HepG2 (cell line): Measurements from ENCODE around the gene PDE4C.
A peak's percentile ranks its signal among the peaks of the same experiment; 100 is the strongest.

Experiments
- RNF2 ChIP-seq: fragments of 450-650 bp; conservative IDR thresholded peaks from 2 replicates; pipeline ENCODE4 v1.6.1; 2016; ENCODE audit warnings: low read depth
- TF ChIP-seq, protein P1 (sequence below): sonication (generic); formaldehyde crosslinking; IDR thresholded peaks from 2 replicates; pipeline ENCODE4 v1.4.0; 2020; ENCODE audit warnings: low read depth, missing genetic modification reagents
- TF ChIP-seq, protein P2 (sequence below): sonication (generic); formaldehyde crosslinking; IDR thresholded peaks from 2 replicates; pipeline ENCODE4 v1.5.0; 2020; ENCODE audit warnings: mild to moderate bottlenecking, missing genetic modification reagents, moderate library complexity
- TF ChIP-seq, protein P3 (sequence below): sonication (generic); formaldehyde crosslinking; IDR thresholded peaks from 2 replicates; pipeline ENCODE4 v1.5.0; 2020; ENCODE audit warnings: missing genetic modification reagents, mild to moderate bottlenecking, borderline replicate concordance
- TF ChIP-seq, protein P4 (sequence below): sonication (generic); formaldehyde crosslinking; conservative IDR thresholded peaks from 2 replicates; pipeline ENCODE4 v1.4.0; 2020; ENCODE audit warnings: missing genetic modification reagents

DNA sequence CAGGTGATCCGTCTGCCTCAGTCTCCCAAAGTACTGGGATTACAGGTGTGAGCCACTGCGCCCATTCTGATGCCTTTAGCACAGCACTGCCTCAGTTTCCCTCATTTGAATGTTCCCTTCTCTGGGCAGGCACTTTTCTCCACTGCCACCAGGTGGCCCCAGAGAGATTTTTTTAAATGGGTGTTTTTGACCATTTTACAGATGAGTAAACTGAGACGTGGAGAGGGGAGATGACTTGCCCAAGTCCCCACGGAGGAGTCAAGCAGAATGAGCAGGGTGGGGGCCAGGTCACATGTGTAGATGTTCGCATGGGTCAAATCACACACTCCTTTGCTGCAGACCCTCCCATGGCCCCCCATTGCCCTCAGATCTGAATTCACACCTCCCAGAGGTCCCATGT lies 3.2 kb upstream of the PDE4C start:
- TF ChIP-seq, protein P1, sequence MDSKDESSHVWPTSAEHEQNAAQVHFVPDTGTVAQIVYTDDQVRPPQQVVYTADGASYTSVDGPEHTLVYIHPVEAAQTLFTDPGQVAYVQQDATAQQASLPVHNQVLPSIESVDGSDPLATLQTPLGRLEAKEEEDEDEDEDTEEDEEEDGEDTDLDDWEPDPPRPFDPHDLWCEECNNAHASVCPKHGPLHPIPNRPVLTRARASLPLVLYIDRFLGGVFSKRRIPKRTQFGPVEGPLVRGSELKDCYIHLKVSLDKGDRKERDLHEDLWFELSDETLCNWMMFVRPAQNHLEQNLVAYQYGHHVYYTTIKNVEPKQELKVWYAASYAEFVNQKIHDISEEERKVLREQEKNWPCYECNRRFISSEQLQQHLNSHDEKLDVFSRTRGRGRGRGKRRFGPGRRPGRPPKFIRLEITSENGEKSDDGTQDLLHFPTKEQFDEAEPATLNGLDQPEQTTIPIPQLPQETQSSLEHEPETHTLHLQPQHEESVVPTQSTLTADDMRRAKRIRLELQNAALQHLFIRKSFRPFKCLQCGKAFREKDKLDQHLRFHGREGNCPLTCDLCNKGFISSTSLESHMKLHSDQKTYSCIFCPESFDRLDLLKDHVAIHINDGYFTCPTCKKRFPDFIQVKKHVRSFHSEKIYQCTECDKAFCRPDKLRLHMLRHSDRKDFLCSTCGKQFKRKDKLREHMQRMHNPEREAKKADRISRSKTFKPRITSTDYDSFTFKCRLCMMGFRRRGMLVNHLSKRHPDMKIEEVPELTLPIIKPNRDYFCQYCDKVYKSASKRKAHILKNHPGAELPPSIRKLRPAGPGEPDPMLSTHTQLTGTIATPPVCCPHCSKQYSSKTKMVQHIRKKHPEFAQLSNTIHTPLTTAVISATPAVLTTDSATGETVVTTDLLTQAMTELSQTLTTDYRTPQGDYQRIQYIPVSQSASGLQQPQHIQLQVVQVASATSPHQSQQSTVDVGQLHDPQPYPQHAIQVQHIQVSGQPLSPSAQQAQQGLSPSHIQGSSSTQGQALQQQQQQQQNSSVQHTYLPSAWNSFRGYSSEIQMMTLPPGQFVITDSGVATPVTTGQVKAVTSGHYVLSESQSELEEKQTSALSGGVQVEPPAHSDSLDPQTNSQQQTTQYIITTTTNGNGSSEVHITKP (CRISPR knock-in tag): no peak
- TF ChIP-seq RNF2: no peak
- TF ChIP-seq, protein P2, sequence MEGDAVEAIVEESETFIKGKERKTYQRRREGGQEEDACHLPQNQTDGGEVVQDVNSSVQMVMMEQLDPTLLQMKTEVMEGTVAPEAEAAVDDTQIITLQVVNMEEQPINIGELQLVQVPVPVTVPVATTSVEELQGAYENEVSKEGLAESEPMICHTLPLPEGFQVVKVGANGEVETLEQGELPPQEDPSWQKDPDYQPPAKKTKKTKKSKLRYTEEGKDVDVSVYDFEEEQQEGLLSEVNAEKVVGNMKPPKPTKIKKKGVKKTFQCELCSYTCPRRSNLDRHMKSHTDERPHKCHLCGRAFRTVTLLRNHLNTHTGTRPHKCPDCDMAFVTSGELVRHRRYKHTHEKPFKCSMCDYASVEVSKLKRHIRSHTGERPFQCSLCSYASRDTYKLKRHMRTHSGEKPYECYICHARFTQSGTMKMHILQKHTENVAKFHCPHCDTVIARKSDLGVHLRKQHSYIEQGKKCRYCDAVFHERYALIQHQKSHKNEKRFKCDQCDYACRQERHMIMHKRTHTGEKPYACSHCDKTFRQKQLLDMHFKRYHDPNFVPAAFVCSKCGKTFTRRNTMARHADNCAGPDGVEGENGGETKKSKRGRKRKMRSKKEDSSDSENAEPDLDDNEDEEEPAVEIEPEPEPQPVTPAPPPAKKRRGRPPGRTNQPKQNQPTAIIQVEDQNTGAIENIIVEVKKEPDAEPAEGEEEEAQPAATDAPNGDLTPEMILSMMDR (CRISPR knock-in tag): peak; percentile 29
- TF ChIP-seq, protein P3, sequence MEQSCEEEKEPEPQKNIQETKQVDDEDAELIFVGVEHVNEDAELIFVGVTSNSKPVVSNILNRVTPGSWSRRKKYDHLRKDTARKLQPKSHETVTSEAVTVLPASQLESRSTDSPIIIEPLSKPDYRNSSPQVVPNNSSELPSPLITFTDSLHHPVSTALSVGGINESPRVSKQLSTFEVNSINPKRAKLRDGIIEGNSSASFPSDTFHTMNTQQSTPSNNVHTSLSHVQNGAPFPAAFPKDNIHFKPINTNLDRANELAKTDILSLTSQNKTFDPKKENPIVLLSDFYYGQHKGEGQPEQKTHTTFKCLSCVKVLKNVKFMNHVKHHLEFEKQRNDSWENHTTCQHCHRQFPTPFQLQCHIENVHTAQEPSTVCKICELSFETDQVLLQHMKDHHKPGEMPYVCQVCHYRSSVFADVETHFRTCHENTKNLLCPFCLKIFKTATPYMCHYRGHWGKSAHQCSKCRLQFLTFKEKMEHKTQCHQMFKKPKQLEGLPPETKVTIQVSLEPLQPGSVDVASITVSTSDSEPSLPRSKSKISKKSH: no peak
- TF ChIP-seq, protein P4, sequence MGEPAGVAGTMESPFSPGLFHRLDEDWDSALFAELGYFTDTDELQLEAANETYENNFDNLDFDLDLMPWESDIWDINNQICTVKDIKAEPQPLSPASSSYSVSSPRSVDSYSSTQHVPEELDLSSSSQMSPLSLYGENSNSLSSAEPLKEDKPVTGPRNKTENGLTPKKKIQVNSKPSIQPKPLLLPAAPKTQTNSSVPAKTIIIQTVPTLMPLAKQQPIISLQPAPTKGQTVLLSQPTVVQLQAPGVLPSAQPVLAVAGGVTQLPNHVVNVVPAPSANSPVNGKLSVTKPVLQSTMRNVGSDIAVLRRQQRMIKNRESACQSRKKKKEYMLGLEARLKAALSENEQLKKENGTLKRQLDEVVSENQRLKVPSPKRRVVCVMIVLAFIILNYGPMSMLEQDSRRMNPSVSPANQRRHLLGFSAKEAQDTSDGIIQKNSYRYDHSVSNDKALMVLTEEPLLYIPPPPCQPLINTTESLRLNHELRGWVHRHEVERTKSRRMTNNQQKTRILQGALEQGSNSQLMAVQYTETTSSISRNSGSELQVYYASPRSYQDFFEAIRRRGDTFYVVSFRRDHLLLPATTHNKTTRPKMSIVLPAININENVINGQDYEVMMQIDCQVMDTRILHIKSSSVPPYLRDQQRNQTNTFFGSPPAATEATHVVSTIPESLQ (CRISPR knock-in tag): no peak
